HepG2 (cell line): ENCODE measurements around the gene NAA11. TPM values are rescaled to one million over a fixed set of nuclear protein-coding genes. Genes with fewer than 3 reads are reported as not detected.

ENCODE experiments used
- ATAC-seq: fragments of 200-7000 bp; cut with Tn5 transposase; 3 replicates; pipeline ENCODE4 v1.9.1; 2020; ENCODE audit warnings: mild to moderate bottlenecking, moderate library complexity
- BruUV-seq: library from RNA; stranded (reverse); fragments of 400-500 nt; replicated peaks from 2 replicates; lab custom pipeline; 2021; lab: Mats Ljungman, UMichigan
- CTCF ChIA-PET: fragments of 300-600 bp; formaldehyde crosslinking; extraction: SDS; loops from one replicate; lab custom pipeline; 2021; ENCODE audit warnings: low total read pairs, inconsistent platforms, low intra/inter-chr PET ratio; lab: Yijun Ruan, JAX
- POLR2A ChIA-PET: fragments of 350-600 bp; sonication (Branson Sonifier 250); formaldehyde crosslinking; loops from one replicate; lab custom pipeline; 2020; ENCODE audit warnings: antibody characterized with exemption, inconsistent platforms; lab: Yijun Ruan, JAX
- DNase-seq: peaks from one replicate; pipeline ENCODE4 v3.0.0-alpha.2; 2015; ENCODE audit warnings: low spot score
- FAIRE-seq: peaks from 3 replicates; lab custom pipeline; 2011; peaks lifted over from hg19 to GRCh38; lab: Jason Lieb, UNC
- H2AFZ ChIP-seq: one replicate; pipeline ENCODE4 v1.6.1; 2011; ENCODE audit warnings: low read length, inconsistent platforms
- H3K27ac ChIP-seq: fragments of 300-600 bp; 3 replicates; pipeline ENCODE4 v1.8.0; 2011; ENCODE audit warnings: mixed run types, mild to moderate bottlenecking, mixed read lengths, low read length, inconsistent platforms; ENCODE audit not compliant: insufficient read depth; ENCODE audit errors: extremely low read length
- H3K27me3 ChIP-seq, 2 experiments: fragments of 200-600 bp in 1 of 2; 2 replicates in 1 of 2; 3 replicates in 1 of 2; pipeline versions ENCODE4 v1.6.0 to v1.8.0; 2011; ENCODE audit warnings: low read length in 2 of 2, mild to moderate bottlenecking in 2 of 2, moderate library complexity in 2 of 2, inconsistent platforms in 1 of 2; ENCODE audit not compliant: insufficient read depth in 2 of 2, control insufficient read depth in 1 of 2
- H3K36me3 ChIP-seq, 2 experiments: fragments of 200-600 bp in 1 of 2; replicated peaks in 1 of 2; 2 replicates in 1 of 2; 3 replicates in 1 of 2; pipeline versions ENCODE4 v1.5.1 to v1.8.0; 2011; ENCODE audit warnings: low read length in 2 of 2, inconsistent platforms in 1 of 2; ENCODE audit not compliant: insufficient read depth in 2 of 2, control insufficient read depth in 1 of 2
- H3K4me1 ChIP-seq: 2 replicates; pipeline ENCODE4 v1.5.1; 2012; ENCODE audit warnings: low read length, inconsistent platforms; ENCODE audit not compliant: insufficient read depth
- H3K4me2 ChIP-seq: 2 replicates; pipeline ENCODE4 v1.6.0; 2011; ENCODE audit warnings: low read depth, low read length, inconsistent platforms
- H3K4me3 ChIP-seq, 3 experiments: fragments of 200-600 bp in 1 of 3; sonication (generic), shearing (Covaris generic) in 1 of 3; replicated peaks in 1 of 3; 2 replicates each; pipeline ENCODE4 v1.5.1; 2011 to 2016; ENCODE audit warnings: low read length in 3 of 3, inconsistent platforms in 2 of 3, low read depth in 2 of 3, mild to moderate bottlenecking in 2 of 3, control low read depth in 1 of 3, mixed read lengths in 1 of 3; ENCODE audit not compliant: insufficient read depth in 1 of 3
- H3K79me2 ChIP-seq: one replicate; pipeline ENCODE4 v1.6.1; 2011; ENCODE audit warnings: low read length, inconsistent platforms; ENCODE audit not compliant: insufficient read depth
- H3K9ac ChIP-seq: 2 replicates; pipeline ENCODE4 v1.6.0; 2011; ENCODE audit warnings: mild to moderate bottlenecking, low read depth, low read length, inconsistent platforms; ENCODE audit not compliant: insufficient read depth
- H3K9me3 ChIP-seq: 2 replicates; pipeline ENCODE4 v1.5.1; 2012; ENCODE audit warnings: mild to moderate bottlenecking, low read length
- H4K20me1 ChIP-seq: 2 replicates; pipeline ENCODE4 v1.6.0; 2011; ENCODE audit warnings: inconsistent platforms, mild to moderate bottlenecking, low read length, moderate library complexity; ENCODE audit not compliant: insufficient read depth
- ARNT2 ChIP-seq: sonication (generic); formaldehyde crosslinking; IDR thresholded peaks from 2 replicates; pipeline ENCODE4 v1.8.0; 2022; ENCODE audit warnings: mild to moderate bottlenecking, low read depth, missing genetic modification reagents, moderate library complexity
- BRD4 ChIP-seq: sonication (generic); formaldehyde crosslinking; IDR thresholded peaks from 2 replicates; pipeline ENCODE4 v1.4.0; 2020; ENCODE audit warnings: missing genetic modification reagents
- CREM ChIP-seq, 2 experiments: sonication (generic) in 1 of 2; formaldehyde crosslinking in 1 of 2; IDR thresholded peaks; 2 replicates each; pipeline versions ENCODE4 v1.4.0 to v1.6.1; 2016 to 2020; ENCODE audit warnings: antibody characterized with exemption in 1 of 2, mild to moderate bottlenecking in 1 of 2, missing genetic modification reagents in 1 of 2
- RBFOX2 ChIP-seq: fragments of 200-400 bp; formaldehyde crosslinking; IDR thresholded peaks from 2 replicates; pipeline ENCODE4 v1.6.1; 2017; ENCODE audit warnings: low read depth, mild to moderate bottlenecking, low read length
- ZNF256 ChIP-seq: sonication (generic); formaldehyde crosslinking; conservative IDR thresholded peaks from 2 replicates; pipeline ENCODE4 v1.4.0; 2020; ENCODE audit warnings: missing genetic modification reagents
- ZNF841 ChIP-seq: sonication (generic); formaldehyde crosslinking; IDR thresholded peaks from 2 replicates; pipeline ENCODE4 v1.8.1; 2023; ENCODE audit warnings: missing genetic modification reagents, borderline replicate concordance
- WGBS: methylation state at CpG from one replicate; pipeline ENCODE4 v1.1.6; 2017; ENCODE audit warnings: low lambda C conversion rate; 5-methylcytosine and 5-hydroxymethylcytosine counted together
- in situ Hi-C: cut with HindIII; loops from 2 replicates; pipeline ENCODE4 v1.10.0; 2017; ENCODE audit warnings: low pct_unique_long_range_greater_than_20kb; ENCODE audit not compliant: extremely low pct_ligation_motif_present
- intact Hi-C: fragments of 100-400 bp; cut with micrococcal nuclease; formaldehyde crosslinking; loops from one replicate; pipeline ENCODE4 v1.10.0; 2022; ENCODE audit not compliant: unreplicated experiment
- polyA plus RNA-seq, 8 experiments: library from polyadenylated mRNA; depleted of rRNA in 3 of 8; stranded (reverse) in 7 of 8; unstranded in 1 of 8; fragments of >200 nt; fragmentation: Illumina TruSeq in 4 of 8; extraction: Trizol in 4 of 8; gene quantifications; 2 replicates each; pipeline versions ENCODE4 v1.2.1 to v1.2.3, GENCODE V29; 2011 to 2016; ENCODE audit warnings: low read depth in 4 of 8, missing spikeins in 1 of 8, mixed read lengths in 1 of 8; ENCODE audit not compliant: insufficient read depth in 1 of 8
- total RNA-seq, 5 experiments: library from RNA; depleted of rRNA; stranded (reverse); fragments of >200 nt; fragmentation: Illumina TruSeq; extraction: Trizol; gene quantifications; 2 replicates each; pipeline ENCODE4 v1.2.3, GENCODE V29; 2016; ENCODE audit warnings: low read depth in 1 of 5
- TF ChIP-seq, protein P1 (sequence below): sonication (generic); formaldehyde crosslinking; IDR thresholded peaks from 2 replicates; pipeline ENCODE4 v1.4.0; 2020; ENCODE audit warnings: missing genetic modification reagents
- TF ChIP-seq, protein P2 (sequence below): sonication (generic); formaldehyde crosslinking; IDR thresholded peaks from 2 replicates; pipeline ENCODE4 v1.4.0; 2020; ENCODE audit warnings: mild to moderate bottlenecking, missing genetic modification reagents
- TF ChIP-seq, protein P3 (sequence below): IDR thresholded peaks from 2 replicates; pipeline ENCODE4 v1.6.1; 2012; ENCODE audit warnings: inconsistent platforms

The NAA11 gene
- total and polyA plus RNA-seq, 2 of the 13 experiments (the other 11 are each of a cell fraction or from before 2014, with no cell fraction given), result not detected

DNA sequence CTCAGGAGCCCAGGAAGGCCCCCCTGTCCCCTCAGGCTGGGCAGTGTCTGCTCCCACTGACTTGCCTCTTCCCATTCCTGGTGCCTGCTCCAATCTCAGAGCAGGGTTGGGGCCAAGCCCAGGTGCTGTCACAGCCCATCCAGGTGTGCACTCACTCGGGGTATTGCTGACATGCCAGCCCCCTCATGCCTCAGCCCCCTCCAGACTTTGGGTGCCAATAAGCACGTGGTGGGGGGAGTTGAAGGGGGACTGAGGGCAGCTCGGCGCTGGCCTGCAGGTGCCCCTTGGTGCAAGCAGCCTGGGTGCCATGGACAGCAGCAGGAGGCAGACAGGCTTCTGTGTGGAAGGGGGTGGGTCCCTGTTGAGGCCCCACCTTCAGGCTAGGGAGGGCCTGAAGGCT lies 28.4 kb downstream of the NAA11 start:
- no peaks in the 10 kb centered on the region for H3K9me3 ChIP-seq
- in situ Hi-C loops, result no loop called here
- no peak for FAIRE-seq
- H3K4me3 ChIP-seq, result no peak overlapping the region
- no peak for DNase-seq
- TF ChIP-seq, protein P1, sequence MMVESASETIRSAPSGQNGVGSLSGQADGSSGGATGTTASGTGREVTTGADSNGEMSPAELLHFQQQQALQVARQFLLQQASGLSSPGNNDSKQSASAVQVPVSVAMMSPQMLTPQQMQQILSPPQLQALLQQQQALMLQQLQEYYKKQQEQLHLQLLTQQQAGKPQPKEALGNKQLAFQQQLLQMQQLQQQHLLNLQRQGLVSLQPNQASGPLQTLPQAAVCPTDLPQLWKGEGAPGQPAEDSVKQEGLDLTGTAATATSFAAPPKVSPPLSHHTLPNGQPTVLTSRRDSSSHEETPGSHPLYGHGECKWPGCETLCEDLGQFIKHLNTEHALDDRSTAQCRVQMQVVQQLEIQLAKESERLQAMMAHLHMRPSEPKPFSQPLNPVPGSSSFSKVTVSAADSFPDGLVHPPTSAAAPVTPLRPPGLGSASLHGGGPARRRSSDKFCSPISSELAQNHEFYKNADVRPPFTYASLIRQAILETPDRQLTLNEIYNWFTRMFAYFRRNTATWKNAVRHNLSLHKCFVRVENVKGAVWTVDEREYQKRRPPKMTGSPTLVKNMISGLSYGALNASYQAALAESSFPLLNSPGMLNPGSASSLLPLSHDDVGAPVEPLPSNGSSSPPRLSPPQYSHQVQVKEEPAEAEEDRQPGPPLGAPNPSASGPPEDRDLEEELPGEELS (CRISPR knock-in tag), result no peak
- no peak for TF ChIP-seq ARNT2 (CRISPR knock-in tag)
- TF ChIP-seq, protein P2, sequence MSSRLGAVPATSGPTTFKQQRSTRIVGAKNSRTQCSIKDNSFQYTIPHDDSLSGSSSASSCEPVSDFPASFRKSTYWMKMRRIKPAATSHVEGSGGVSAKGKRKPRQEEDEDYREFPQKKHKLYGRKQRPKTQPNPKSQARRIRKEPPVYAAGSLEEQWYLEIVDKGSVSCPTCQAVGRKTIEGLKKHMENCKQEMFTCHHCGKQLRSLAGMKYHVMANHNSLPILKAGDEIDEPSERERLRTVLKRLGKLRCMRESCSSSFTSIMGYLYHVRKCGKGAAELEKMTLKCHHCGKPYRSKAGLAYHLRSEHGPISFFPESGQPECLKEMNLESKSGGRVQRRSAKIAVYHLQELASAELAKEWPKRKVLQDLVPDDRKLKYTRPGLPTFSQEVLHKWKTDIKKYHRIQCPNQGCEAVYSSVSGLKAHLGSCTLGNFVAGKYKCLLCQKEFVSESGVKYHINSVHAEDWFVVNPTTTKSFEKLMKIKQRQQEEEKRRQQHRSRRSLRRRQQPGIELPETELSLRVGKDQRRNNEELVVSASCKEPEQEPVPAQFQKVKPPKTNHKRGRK (CRISPR knock-in tag), result no peak
- TF ChIP-seq BRD4 (CRISPR knock-in tag), result no peak
- TF ChIP-seq CREM (IDR thresholded peaks at IDR 0.05), result no peak
- TF ChIP-seq CREM (CRISPR knock-in tag; IDR thresholded peaks at IDR 0.05), result no peak
- TF ChIP-seq, protein P3, sequence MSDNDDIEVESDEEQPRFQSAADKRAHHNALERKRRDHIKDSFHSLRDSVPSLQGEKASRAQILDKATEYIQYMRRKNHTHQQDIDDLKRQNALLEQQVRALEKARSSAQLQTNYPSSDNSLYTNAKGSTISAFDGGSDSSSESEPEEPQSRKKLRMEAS, result no peak
- TF ChIP-seq ZNF256 (CRISPR knock-in tag), result no peak
- no peak for TF ChIP-seq RBFOX2
- TF ChIP-seq ZNF841 (CRISPR knock-in tag), result no peak
- TF ChIP-seq, all 625 proteins: peak for 0
- H3K27ac ChIP-seq, result no peak overlapping the region
- H3K4me1 ChIP-seq, result peaks cover 8% of the 10 kb centered on the region
- peak; percentile 30; the same call in 2 of the 3 replicates for ATAC-seq
- POLR2A ChIA-PET, result no interaction called here
- H3K9ac ChIP-seq, result no peak overlapping the region
- intact Hi-C loops, result no loop called here
- no peaks in the 10 kb centered on the region for H3K27me3 ChIP-seq
- H3K4me2 ChIP-seq, result no peak overlapping the region
- 50% methylated on average over 2 of the region's 4 CpGs for WGBS
- CTCF ChIA-PET, result no interaction called here
- H4K20me1 ChIP-seq, result no peaks in the 10 kb centered on the region
- H3K36me3 ChIP-seq, result no peaks in the 10 kb centered on the region
- no peak overlapping the region for H2AFZ ChIP-seq
- H3K79me2 ChIP-seq, result no peaks in the 10 kb centered on the region
- BruUV-seq, result no TSS peak
